HG03460 (cell line): Measurements from ENCODE around the gene PTPN14.

Experiments used
- ATAC-seq: cut with Tn5 transposase; IDR thresholded peaks from one replicate; pipeline ENCODE4 v1.9.1; 2021; ENCODE audit not compliant: unreplicated experiment

Gene PTPN14

DNA sequence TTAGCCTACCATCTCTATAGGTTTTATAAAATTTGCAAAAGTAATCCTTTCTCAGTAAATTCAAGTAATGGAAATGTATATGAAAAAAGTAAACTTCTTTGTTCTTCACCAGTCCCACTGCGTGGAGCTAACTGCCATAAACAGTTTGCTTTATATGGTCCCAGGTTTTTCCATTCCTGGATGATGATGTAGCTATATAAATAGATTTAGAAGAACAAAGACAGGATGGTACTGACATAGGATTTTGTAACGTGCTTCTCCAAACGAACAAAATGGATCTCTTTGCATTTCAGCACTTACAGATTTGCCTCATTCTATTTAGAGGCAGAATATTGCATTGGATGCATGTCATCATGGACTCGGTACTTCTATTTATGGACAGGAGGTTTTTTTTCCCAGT is 213.2 kb downstream of the PTPN14 start:
- ATAC-seq, result no peak

GRCh38 chr1:214337511-214337910 is 213.9 kb downstream of the PTPN14 start:
- no peak for ATAC-seq

- no peak for ATAC-seq
Measured at GRCh38 chr1:214337015-214337414, 214.4 kb downstream of the PTPN14 start.

DNA sequence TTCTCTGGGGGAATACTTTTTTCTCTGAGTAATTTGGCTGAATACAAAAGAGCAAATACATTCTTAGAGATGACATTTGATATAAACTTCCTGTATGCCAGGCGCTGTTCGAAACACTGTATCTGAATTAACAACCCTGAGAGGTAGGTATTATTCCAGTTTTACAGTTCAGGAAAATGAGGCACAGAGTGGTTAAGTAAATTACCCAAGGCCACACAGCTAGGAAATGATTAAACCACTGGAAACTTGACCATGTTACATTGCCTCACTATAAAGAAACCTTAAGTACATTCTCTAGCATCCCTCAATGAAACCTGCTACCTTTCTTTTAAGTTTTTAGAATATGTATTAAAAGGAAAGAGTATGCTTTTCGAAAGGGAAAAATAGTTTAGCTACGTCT is 215.8 kb downstream of the PTPN14 start:
- no peak for ATAC-seq

- ATAC-seq, result peak; percentile 34
Measured at GRCh38 chr1:214332946-214333798, 218.2 kb downstream of the PTPN14 start.

- peak; percentile 48 for ATAC-seq
Measured at GRCh38 chr1:214331827-214332423, 219.5 kb downstream of the PTPN14 start.

GRCh38 chr1:214331180-214331579 is 220.2 kb downstream of the PTPN14 start:
- no peak for ATAC-seq

GRCh38 chr1:214330715-214331114 is 220.7 kb downstream of the PTPN14 start:
- ATAC-seq, result no peak

GRCh38 chr1:214330222-214330621 is 221.2 kb downstream of the PTPN14 start:
- no peak for ATAC-seq

DNA sequence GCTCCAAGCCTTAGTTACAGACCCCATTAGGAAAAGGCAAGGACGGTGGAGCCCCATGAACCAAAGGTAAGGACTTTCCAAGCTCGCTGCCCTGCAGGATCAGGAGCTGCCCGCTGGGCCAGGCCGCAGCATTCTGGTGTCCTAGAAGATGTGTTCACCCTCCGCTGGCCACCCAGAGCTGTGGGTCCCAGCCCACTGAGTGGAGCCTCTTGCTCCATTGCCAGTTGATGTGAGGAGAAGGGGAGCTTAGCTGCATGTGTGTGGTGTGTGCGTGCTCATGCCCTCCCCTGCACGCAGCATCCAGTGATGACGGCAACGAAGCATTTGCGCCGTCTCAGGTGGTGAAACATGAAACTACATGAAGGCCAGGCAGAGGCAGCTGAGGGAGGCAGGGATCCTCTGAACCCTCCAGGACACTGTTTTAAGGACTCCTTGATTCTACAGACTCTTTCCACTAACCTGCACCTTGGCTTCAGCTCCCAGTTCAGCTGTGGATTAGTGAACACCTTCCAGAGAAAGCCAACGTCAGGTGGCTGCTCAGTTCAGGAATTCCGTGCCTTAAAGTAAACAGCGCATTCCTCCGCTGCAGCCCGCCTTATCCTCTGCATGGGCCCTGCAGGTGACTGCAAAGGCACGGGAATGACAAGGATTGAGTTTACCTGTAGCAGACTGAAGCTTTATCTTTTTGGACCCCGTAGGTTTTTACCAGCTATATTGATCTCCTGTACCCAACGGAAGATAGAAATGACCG is 221.8 kb downstream of the PTPN14 start:
- no peak for ATAC-seq

DNA sequence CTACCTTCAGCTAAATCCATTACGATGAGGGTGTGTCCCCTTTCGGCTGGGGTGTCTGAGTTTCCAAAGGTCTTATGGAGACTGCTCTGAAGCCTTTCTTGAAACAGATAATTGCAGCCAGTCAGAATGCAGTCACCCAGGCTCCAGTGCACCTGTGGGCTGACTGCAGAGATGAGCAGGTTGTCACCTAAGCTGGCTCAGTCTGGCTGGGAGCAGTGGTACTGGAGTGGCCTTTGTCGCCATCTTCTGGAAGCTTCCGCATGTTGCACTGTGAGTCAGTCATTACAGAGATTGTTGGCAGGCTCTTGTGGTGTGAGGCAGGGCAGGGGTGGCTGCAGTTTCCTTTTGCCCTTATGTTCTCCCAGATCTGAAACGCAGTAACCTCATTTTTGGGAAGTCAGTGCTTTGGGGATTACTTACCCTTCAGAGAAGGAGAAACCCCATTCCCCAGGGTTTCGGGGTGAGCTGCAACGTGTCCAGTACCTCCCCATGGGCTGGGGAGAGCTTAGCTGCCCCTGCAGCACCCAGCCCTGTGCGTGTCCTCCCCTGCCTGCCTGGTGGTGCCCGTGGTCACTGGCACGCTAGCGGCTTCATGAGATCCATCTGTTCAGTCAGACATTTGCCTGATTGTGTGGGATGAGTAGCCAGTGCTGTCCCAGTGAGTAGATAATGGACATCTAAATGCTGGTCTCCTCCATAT is 222.5 kb downstream of the PTPN14 start:
- ATAC-seq, result peak; percentile 88

DNA sequence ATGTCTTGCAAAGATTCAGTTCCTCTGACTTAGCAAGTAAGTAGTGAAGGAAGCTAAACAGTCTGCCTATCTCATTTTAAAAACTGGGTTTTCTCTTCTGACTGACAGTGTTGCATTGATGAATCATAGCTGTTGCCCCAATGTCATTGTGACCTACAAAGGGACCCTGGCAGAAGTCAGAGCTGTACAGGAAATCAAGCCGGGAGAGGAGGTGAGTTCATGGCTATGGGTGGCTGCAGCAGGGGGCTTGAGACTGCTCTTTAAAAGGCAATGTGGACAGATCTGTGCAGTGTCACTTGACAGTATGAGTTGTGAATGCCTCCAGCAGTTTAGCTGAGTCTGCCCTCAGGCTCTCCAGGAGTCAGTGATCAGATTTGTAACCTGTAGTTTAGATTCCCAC is 223.9 kb downstream of the PTPN14 start:
- ATAC-seq, result no peak

DNA sequence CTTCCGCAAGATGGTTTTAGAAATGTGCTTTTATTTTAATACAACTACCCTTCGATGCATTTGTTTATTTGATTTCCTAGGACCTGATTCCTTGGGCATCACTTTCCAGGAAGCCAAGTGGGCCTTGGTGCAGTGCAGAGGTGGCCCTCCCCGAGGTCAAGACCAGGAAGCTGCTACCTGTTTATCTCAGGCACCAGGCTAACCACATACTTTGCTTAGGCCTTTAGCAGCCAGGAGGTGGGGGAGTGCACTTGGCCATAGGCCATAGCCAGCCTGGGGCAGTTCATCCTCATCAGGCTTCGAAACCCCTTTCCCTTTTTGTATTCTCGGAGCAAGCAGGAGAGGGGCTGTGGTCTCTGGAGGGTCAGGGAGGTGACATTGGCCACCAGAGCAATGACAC is 225.0 kb downstream of the PTPN14 start:
- ATAC-seq, result peak; percentile 45

GRCh38 chr1:214324896-214325800 is 226.3 kb downstream of the PTPN14 start:
- no peak for ATAC-seq

- ATAC-seq, result no peak
Measured at GRCh38 chr1:214321705-214322453, 229.5 kb downstream of the PTPN14 start.

DNA sequence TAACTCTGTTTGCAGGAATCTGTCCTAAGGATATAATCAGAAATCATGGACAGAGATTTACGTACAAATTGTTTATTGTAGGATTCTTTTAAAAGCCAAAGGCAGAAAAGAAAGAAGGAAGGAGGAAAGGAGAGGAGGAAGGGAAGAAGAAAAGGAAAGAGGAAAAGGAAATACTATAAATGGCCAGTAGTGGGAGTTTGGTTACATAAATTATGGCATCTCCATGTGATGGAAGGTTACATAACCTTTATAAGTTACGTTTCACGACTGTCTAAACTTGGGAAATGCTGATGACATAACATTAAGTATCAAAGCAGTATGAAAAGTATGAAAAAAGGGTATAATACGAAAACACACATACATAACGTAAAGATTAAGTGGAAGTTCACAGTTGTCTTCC is 231.5 kb downstream of the PTPN14 start:
- ATAC-seq, result no peak

DNA sequence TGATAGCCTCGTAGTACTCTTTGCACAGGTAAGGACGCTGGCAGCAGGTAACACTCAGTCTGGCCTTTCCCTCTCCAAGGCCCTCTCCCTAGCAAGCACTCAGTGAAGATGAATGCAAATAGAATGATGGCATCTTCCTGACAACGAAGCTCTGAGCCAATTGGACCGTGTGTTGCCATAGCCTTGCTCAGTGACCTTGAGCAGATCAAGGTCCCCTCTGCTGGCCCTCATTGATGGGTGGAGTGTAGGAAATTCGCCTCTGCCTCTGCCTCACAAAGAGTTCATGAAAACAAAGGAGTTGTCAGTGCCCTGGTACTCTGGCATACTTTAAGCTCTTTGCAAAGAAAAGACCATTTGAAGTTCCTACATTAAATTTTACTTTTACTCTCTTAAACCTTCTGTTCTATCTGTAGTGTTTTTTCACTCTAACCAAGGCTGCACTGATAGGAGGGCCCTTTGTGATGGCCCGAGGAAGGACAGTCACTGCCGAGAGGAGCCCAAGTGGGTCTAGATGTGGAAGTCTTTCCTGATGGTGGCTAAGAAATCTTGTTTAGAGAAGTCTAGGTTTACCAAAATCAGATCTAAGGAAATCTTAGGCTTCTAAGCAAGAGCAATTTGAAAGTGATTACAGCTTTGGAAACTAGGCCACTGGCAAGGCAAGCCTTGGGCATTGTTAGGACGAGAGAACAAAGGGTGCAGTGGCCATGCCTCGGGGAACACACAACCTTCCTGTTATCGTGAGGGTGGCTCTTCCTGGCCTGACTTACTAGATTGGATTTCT is 232.3 kb downstream of the PTPN14 start:
- ATAC-seq, result no peak

GRCh38 chr1:214318356-214318755 is 233.0 kb downstream of the PTPN14 start:
- ATAC-seq, result no peak

DNA sequence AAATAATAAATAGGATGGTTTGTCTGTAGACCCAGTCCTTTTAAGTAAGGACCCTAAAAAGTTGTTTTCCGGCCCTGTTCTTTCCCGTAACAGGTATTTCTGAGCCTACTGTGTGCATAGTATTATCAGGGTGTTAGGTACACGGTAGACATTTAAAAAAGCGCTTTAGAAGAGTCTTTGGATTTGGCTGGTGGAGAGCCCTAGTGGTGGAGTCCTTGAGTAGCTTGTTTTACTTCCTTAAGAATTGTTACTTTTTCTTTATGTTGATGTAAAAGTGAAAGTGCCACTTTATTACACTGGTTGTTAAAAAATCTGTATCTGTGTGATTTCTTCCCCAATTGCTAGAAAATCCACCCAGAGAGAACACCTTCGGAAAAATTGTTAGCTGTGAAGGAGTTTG is 233.7 kb downstream of the PTPN14 start:
- no peak for ATAC-seq
